Ishikawa (cell line): ENCODE results near the gene GMDS.

Source experiments
- CEBPB ChIP-seq: IDR thresholded peaks from 2 replicates; pipeline ENCODE4 v1.6.1; 2012
- CREB1 ChIP-seq: IDR thresholded peaks from 2 replicates; pipeline ENCODE4 v1.6.1; 2012; ENCODE audit warnings: low read depth
- EGR1 ChIP-seq: IDR thresholded peaks from 2 replicates; pipeline ENCODE4 v1.6.1; 2012
- EP300 ChIP-seq: IDR thresholded peaks from 2 replicates; pipeline ENCODE4 v1.6.1; 2012; ENCODE audit warnings: borderline replicate concordance
- TAF1 ChIP-seq: IDR thresholded peaks from 2 replicates; pipeline ENCODE4 v1.6.1; 2012; ENCODE audit warnings: low read depth, mild to moderate bottlenecking
- TCF12 ChIP-seq: IDR thresholded peaks from 2 replicates; pipeline ENCODE4 v1.6.1; 2012; ENCODE audit warnings: low read depth
- TEAD4 ChIP-seq: IDR thresholded peaks from 2 replicates; pipeline ENCODE4 v1.6.1; 2012
- ZBTB7A ChIP-seq: IDR thresholded peaks from 2 replicates; pipeline ENCODE4 v1.6.1; 2012; ENCODE audit warnings: low read depth
- TF ChIP-seq, protein P1 (sequence below): IDR thresholded peaks from 2 replicates; pipeline ENCODE4 v1.6.1; 2012

DNA sequence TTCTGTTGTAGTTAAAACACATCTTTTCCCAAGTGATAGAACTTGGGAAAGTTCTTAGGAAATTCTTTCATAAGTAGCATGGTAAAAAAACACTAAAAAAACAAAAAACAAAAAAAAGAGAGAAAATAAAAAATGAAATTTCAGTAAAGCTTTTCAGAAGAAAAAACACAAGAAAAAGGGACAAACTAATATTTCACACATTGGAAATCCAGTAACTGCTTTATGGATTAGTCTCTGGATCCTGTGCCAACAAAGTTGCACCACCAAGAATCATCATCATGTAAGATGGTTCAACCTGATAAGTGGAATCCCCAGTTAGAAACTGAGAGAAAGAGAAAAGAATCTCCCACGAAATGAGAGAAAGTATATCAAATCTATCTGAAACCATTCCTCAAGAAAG, 144.2 kb downstream of the GMDS start:
- TF ChIP-seq, protein P1, sequence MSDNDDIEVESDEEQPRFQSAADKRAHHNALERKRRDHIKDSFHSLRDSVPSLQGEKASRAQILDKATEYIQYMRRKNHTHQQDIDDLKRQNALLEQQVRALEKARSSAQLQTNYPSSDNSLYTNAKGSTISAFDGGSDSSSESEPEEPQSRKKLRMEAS, result no peak
- TF ChIP-seq TCF12 (no peak), CEBPB (no peak), TAF1 (no peak), CREB1 (no peak), ZBTB7A (no peak), EGR1 (no peak), TEAD4 (no peak), EP300 (no peak)
